ENCODE data around the gene SZT2. TPM values are rescaled to one million over a fixed set of nuclear protein-coding genes. Genes with fewer than 3 reads are reported as not detected.

SZT2 gene
- polyA plus RNA-seq (2013, experiment 1 of 2; ENCODE audit: insufficient read length), result 11.3 TPM
- 9.7 TPM for polyA plus RNA-seq (2013, experiment 2 of 2; ENCODE audit: insufficient read length)

GRCh38 chr1:43389326-43390313 lies at the start of gene SZT2, which contains the start of gene MED8:
SZT2 (plus strand) TSS chr1:43389899; CDS start chr1:43389969, 70 bp downstream.
MED8 (minus strand) TSS chr1:43389800; CDS start chr1:43389764, 36 bp downstream.
- DNase-seq, result peak; percentile 92

GRCh38 chr1:43340559-43340958 lies 49.1 kb upstream of the SZT2 start:
- no peak for DNase-seq

GRCh38 chr1:43344267-43344850 lies 45.3 kb upstream of the SZT2 start:
- no peak for DNase-seq

GRCh38 chr1:43345120-43345519 lies 44.6 kb upstream of the SZT2 start:
- no peak for DNase-seq

GRCh38 chr1:43346636-43347035 lies 43.1 kb upstream of the SZT2 start:
- DNase-seq, result no peak

GRCh38 chr1:43348343-43348808 lies 41.3 kb upstream of the SZT2 start:
- no peak for DNase-seq

- peak; percentile 49 for DNase-seq
Measured at GRCh38 chr1:43348809-43349593, 40.7 kb upstream of the SZT2 start.

GRCh38 chr1:43349594-43350306 lies 39.9 kb upstream of the SZT2 start:
- DNase-seq, result peak; percentile 88

- no peak for DNase-seq
Measured at GRCh38 chr1:43350976-43351375, 38.7 kb upstream of the SZT2 start.

- no peak for DNase-seq
Measured at GRCh38 chr1:43351421-43352350, 38.0 kb upstream of the SZT2 start.

- DNase-seq, result no peak
Measured at GRCh38 chr1:43352351-43352705, 37.4 kb upstream of the SZT2 start.

- no peak for DNase-seq
Measured at GRCh38 chr1:43352881-43353280, 36.8 kb upstream of the SZT2 start.

- DNase-seq, result no peak
Measured at GRCh38 chr1:43354471-43354870, 35.2 kb upstream of the SZT2 start.

GRCh38 chr1:43354936-43355335 lies 34.8 kb upstream of the SZT2 start:
- DNase-seq, result peak; percentile 47

- DNase-seq, result no peak
Measured at GRCh38 chr1:43357251-43357650, 32.4 kb upstream of the SZT2 start.

GRCh38 chr1:43358121-43358745 lies 31.5 kb upstream of the SZT2 start:
- DNase-seq, result peak; percentile 41

- DNase-seq, result peak; percentile 97
Measured at GRCh38 chr1:43358746-43359693, 30.7 kb upstream of the SZT2 start, which contains the start of gene CDC20. CDC20 (plus strand) TSS chr1:43358981; CDS start chr1:43359216, 235 bp downstream.

- DNase-seq, result no peak
Measured at GRCh38 chr1:43359696-43360095, 30.0 kb upstream of the SZT2 start.

- no peak for DNase-seq
Measured at GRCh38 chr1:43360616-43361015, 29.1 kb upstream of the SZT2 start.
